IMR-90 (cell line): ENCODE results near the gene FAM149B1. TPM values are rescaled to one million over a fixed set of nuclear protein-coding genes. Genes with fewer than 3 reads are reported as not detected.

ENCODE experiments used
- ATAC-seq: fragments of 200-7000 bp; cut with Tn5 transposase; 2 replicates; pipeline ENCODE4 v1.9.1; 2020; ENCODE audit warnings: low read depth, mild to moderate bottlenecking, moderate library complexity
- BruUV-seq: library from RNA; stranded (reverse); fragments of 400-500 nt; replicated peaks from 2 replicates; lab custom pipeline; 2021; lab: Mats Ljungman, UMichigan
- CTCF ChIA-PET: fragments of 300-600 bp; formaldehyde crosslinking; extraction: SDS; loops from one replicate; lab custom pipeline; 2021; ENCODE audit warnings: antibody characterized with exemption; lab: Yijun Ruan, JAX
- POLR2A ChIA-PET: fragments of 300-600 bp; sonication (Branson Sonifier 250); formaldehyde crosslinking; loops from one replicate; lab custom pipeline; 2022; ENCODE audit warnings: antibody characterized with exemption; ENCODE audit not compliant: unreplicated experiment; lab: Charles Lee
- DNase-seq: peaks from one replicate; pipeline ENCODE4 v3.0.0; 2013
- H2AFZ ChIP-seq: replicated peaks from 2 replicates; pipeline ENCODE3; 2013; ENCODE audit warnings: low read length, mild to moderate bottlenecking; ENCODE audit not compliant: poor library complexity
- H2AK5ac ChIP-seq: 2 replicates; pipeline ENCODE4 v1.6.1; 2013; ENCODE audit warnings: low read depth, low read length, inconsistent platforms
- H2AK9ac ChIP-seq: replicated peaks from 2 replicates; pipeline ENCODE3; 2013; ENCODE audit warnings: mild to moderate bottlenecking, low read depth, low read length, moderate library complexity; ENCODE audit not compliant: poor library complexity
- H2BK120ac ChIP-seq: 2 replicates; pipeline ENCODE4 v1.6.1; 2013; ENCODE audit warnings: low read depth, low read length, inconsistent platforms
- H2BK15ac ChIP-seq: 3 replicates; pipeline ENCODE4 v1.6.1; 2013; ENCODE audit warnings: low read depth, low read length, inconsistent platforms
- H2BK20ac ChIP-seq: 2 replicates; pipeline ENCODE4 v1.6.1; 2013; ENCODE audit warnings: low read depth, mild to moderate bottlenecking, inconsistent platforms, low read length, moderate library complexity
- H2BK5ac ChIP-seq: 2 replicates; pipeline ENCODE4 v1.6.1; 2013; ENCODE audit warnings: mild to moderate bottlenecking, low read depth, low read length, inconsistent platforms; ENCODE audit not compliant: poor library complexity, severe bottlenecking
- H3K14ac ChIP-seq: replicated peaks from 2 replicates; pipeline ENCODE4 v1.6.1; 2013; ENCODE audit warnings: low read depth, low read length, inconsistent platforms
- H3K18ac ChIP-seq: 2 replicates; pipeline ENCODE4 v1.6.1; 2013; ENCODE audit warnings: low read depth, low read length, control low read depth
- H3K23ac ChIP-seq: 2 replicates; pipeline ENCODE4 v1.6.1; 2013; ENCODE audit warnings: low read depth, low read length, inconsistent platforms
- H3K27ac ChIP-seq: 2 replicates; pipeline ENCODE4 v1.5.1; 2013; ENCODE audit warnings: mild to moderate bottlenecking, control low read depth, low read length; ENCODE audit not compliant: insufficient read depth
- H3K27me3 ChIP-seq: 2 replicates; pipeline ENCODE4 v1.6.1; 2013; ENCODE audit warnings: low read length; ENCODE audit not compliant: control insufficient read depth, insufficient read depth
- H3K36me3 ChIP-seq: 2 replicates; pipeline ENCODE4 v1.6.1; 2013; ENCODE audit warnings: low read length, mixed read lengths; ENCODE audit not compliant: control insufficient read depth, insufficient read depth
- H3K4ac ChIP-seq: 2 replicates; pipeline ENCODE4 v1.6.1; 2013; ENCODE audit warnings: low read depth, low read length, inconsistent platforms
- H3K4me1 ChIP-seq: 2 replicates; pipeline ENCODE4 v1.6.1; 2013; ENCODE audit warnings: low read length, mixed read lengths; ENCODE audit not compliant: control insufficient read depth, insufficient read depth
- H3K4me2 ChIP-seq: 2 replicates; pipeline ENCODE4 v1.6.1; 2013; ENCODE audit warnings: low read depth, mild to moderate bottlenecking, control low read depth, low read length, moderate library complexity
- H3K4me3 ChIP-seq: 2 replicates; pipeline ENCODE4 v1.5.1; 2013; ENCODE audit warnings: low read depth, mild to moderate bottlenecking, control low read depth, low read length, moderate library complexity; ENCODE audit not compliant: insufficient read depth
- H3K56ac ChIP-seq: 2 replicates; pipeline ENCODE4 v1.6.1; 2013; ENCODE audit warnings: low read length, inconsistent platforms; ENCODE audit not compliant: insufficient read depth; ENCODE audit errors: extremely low read depth
- H3K79me1 ChIP-seq, 2 experiments: 2 replicates each; pipeline ENCODE4 v1.6.1; 2013; ENCODE audit warnings: low read length in 2 of 2, inconsistent platforms in 1 of 2, low read depth in 1 of 2
- H3K9ac ChIP-seq: 2 replicates; pipeline ENCODE4 v1.6.1; 2013; ENCODE audit warnings: low read depth, low read length, control low read depth
- H3K9me1 ChIP-seq: 2 replicates; pipeline ENCODE4 v1.6.1; 2013; ENCODE audit warnings: low read length, inconsistent platforms; ENCODE audit not compliant: insufficient read depth
- H3K9me3 ChIP-seq: 2 replicates; pipeline ENCODE4 v1.6.1; 2013; ENCODE audit warnings: low read length; ENCODE audit not compliant: control insufficient read depth, insufficient read depth
- H4K20me1 ChIP-seq: 2 replicates; pipeline ENCODE4 v1.6.1; 2013; ENCODE audit warnings: low read length, inconsistent platforms; ENCODE audit not compliant: insufficient read depth
- H4K5ac ChIP-seq: 2 replicates; pipeline ENCODE4 v1.6.1; 2013; ENCODE audit warnings: mild to moderate bottlenecking, low read depth, low read length, control low read depth
- H4K8ac ChIP-seq, 2 experiments: 2 replicates each; pipeline ENCODE4 v1.6.1; 2013; ENCODE audit warnings: low read depth in 2 of 2, low read length in 2 of 2, control low read depth in 1 of 2, inconsistent platforms in 1 of 2
- H4K91ac ChIP-seq: 2 replicates; pipeline ENCODE4 v1.6.1; 2013; ENCODE audit warnings: low read depth, low read length, inconsistent platforms; ENCODE audit not compliant: insufficient read depth
- CEBPB ChIP-seq: IDR thresholded peaks from 2 replicates; pipeline ENCODE4 v1.6.1; 2012; ENCODE audit warnings: low read depth, low read length, improper control_type of control experiment
- ELK1 ChIP-seq: fragments of 150-350 bp; IDR thresholded peaks from 2 replicates; pipeline ENCODE4 v1.6.1; 2016; ENCODE audit warnings: low read depth, mild to moderate bottlenecking, low read length, moderate library complexity, borderline replicate concordance
- MAFK ChIP-seq: IDR thresholded peaks from 2 replicates; pipeline ENCODE4 v1.6.1; 2012; ENCODE audit warnings: low read depth, low read length, improper control_type of control experiment
- RAD21 ChIP-seq: IDR thresholded peaks from 2 replicates; pipeline ENCODE4 v1.6.1; 2012; ENCODE audit warnings: low read length, improper control_type of control experiment
- RFX5 ChIP-seq: IDR thresholded peaks from 2 replicates; pipeline ENCODE4 v1.8.0; 2012; ENCODE audit warnings: low read depth, mild to moderate bottlenecking, low read length, moderate library complexity
- SMC3 ChIP-seq: fragments of 150-350 bp; IDR thresholded peaks from 2 replicates; pipeline ENCODE4 v1.6.1; 2016; ENCODE audit warnings: low read depth, mild to moderate bottlenecking, antibody characterized with exemption, low read length, moderate library complexity
- USF2 ChIP-seq: fragments of 150-350 bp; IDR thresholded peaks from 2 replicates; pipeline ENCODE4 v1.6.1; 2017; ENCODE audit warnings: mild to moderate bottlenecking, antibody characterized with exemption, low read length, low read depth
- WGBS, 2 experiments: methylation state at CpG; one replicate each; pipeline versions ENCODE4 v1.1.5 to v1.1.7; 2013; ENCODE audit warnings: missing lambda C conversion rate in 2 of 2; ENCODE audit not compliant: insufficient read length in 1 of 2; ENCODE audit errors: extremely low coverage in 2 of 2; 5-methylcytosine and 5-hydroxymethylcytosine counted together
- dilution Hi-C: fragments of 300-500 bp; cut with HindIII; formaldehyde crosslinking; loops from one replicate; pipeline ENCODE4 v1.14.3; 2018; ENCODE audit warnings: low sequenced_read_pairs; ENCODE audit not compliant: unreplicated experiment
- in situ Hi-C: fragments of 300-500 bp; cut with MboI; formaldehyde crosslinking; loops from 3 replicates; pipeline ENCODE4 v1.14.3; 2019; ENCODE audit warnings: low sequenced_read_pairs, inconsistent platforms, mixed read lengths
- intact Hi-C: fragments of 100-400 bp; cut with micrococcal nuclease; formaldehyde crosslinking; loops from 2 replicates; pipeline ENCODE4 v1.10.0; 2022
- polyA plus RNA-seq, 3 experiments: library from polyadenylated mRNA; depleted of rRNA; stranded (reverse); fragments of >200 nt; gene quantifications; 2 replicates each; pipeline ENCODE4 v1.2.3, GENCODE V29; 2012; ENCODE audit warnings: low replicate concordance in 1 of 3
- total RNA-seq: library from RNA; depleted of rRNA; stranded (reverse); fragments of >200 nt; gene quantifications from 2 replicates; pipeline ENCODE4 v1.2.3, GENCODE V29; 2012

FAM149B1 gene
- total and polyA plus RNA-seq, 2 of the 4 experiments (the other 2 are of a cell fraction), result 21.7 to 28.3 TPM

DNA sequence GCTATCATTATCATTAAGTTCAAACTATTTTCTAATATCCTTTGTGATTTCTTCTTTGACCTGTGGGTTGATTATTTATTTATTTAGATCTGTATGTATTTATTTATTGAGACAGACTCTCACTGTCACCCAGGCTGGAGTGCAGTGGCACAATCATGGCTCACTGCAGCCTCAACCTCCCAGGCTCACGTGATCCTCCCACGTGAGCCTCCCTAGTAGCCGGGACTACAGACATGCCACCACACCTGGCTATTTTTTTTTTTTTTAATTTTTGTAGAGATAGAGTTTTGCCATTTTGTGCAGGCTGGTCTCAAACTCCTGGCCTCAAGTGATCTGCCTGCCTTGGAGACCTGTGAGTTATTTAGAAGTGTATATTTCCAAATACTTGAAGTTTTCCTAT lies 113.2 kb downstream of the FAM149B1 start:
- no peaks in the 10 kb centered on the region for H4K20me1 ChIP-seq
- TF ChIP-seq CEBPB (no peak), MAFK (no peak), RAD21 (no peak), ELK1 (no peak), RFX5 (no peak), USF2 (no peak), SMC3 (no peak)
- H2AK9ac ChIP-seq, result no peak overlapping the region
- no peak overlapping the region for H3K23ac ChIP-seq
- POLR2A ChIA-PET, result no interaction called here
- H3K4me1 ChIP-seq, result peaks cover 3% of the 10 kb centered on the region; the same call in 1 of the 2 replicates
- no peak overlapping the region for H3K18ac ChIP-seq
- no peak overlapping the region for H2BK5ac ChIP-seq
- H3K4me3 ChIP-seq, result no peak overlapping the region
- CTCF ChIA-PET, result interaction anchor here (1.5 kb wide), 1 partner anchor 15 kb away, joined by 3 read pairs; no protein-coding TSS in a partner anchor
- DNase-seq, result no peak
- no CpG with 5 or more reads among the region's 3 CpGs for WGBS, 2 experiments
- no peaks in the 10 kb centered on the region for H3K36me3 ChIP-seq
- H3K79me1 ChIP-seq, result no peaks in the 10 kb centered on the region
- no peak overlapping the region for H3K14ac ChIP-seq
- no peak overlapping the region for H3K4me2 ChIP-seq
- H3K9me1 ChIP-seq, result no peaks in the 10 kb centered on the region
- H3K9ac ChIP-seq, result no peak overlapping the region
- H4K8ac ChIP-seq, result no peak overlapping the region
- no TSS peak for BruUV-seq
- H2BK20ac ChIP-seq, result no peak overlapping the region
- H3K27me3 ChIP-seq, result peaks cover 4% of the 10 kb centered on the region
- no peak for ATAC-seq
- intact Hi-C loops, result no loop called here
- dilution Hi-C loops, result no loop called here
- H2BK15ac ChIP-seq, result no peak overlapping the region
- H4K5ac ChIP-seq, result no peak overlapping the region
- H2AK5ac ChIP-seq, result no peak overlapping the region
- H4K91ac ChIP-seq, result no peak overlapping the region
- H3K27ac ChIP-seq, result no peak overlapping the region
- in situ Hi-C loops, result no loop called here
- no peak overlapping the region for H2BK120ac ChIP-seq
- H3K56ac ChIP-seq, result no peak overlapping the region
- no peak overlapping the region for H3K4ac ChIP-seq
- H2AFZ ChIP-seq, result no peak overlapping the region
- no peaks in the 10 kb centered on the region for H3K9me3 ChIP-seq
